NT2/D1 (cell line): Measurements from ENCODE around the gene ALDH3B1.

Source experiments
- YY1 ChIP-seq: IDR thresholded peaks from 2 replicates; pipeline ENCODE4 v1.6.1; 2011; ENCODE audit not compliant: insufficient read length, insufficient read depth
- ZNF274 ChIP-seq: IDR thresholded peaks from 2 replicates; pipeline ENCODE4 v1.6.1; 2011; ENCODE audit warnings: mild to moderate bottlenecking, low read depth, low read length

DNA sequence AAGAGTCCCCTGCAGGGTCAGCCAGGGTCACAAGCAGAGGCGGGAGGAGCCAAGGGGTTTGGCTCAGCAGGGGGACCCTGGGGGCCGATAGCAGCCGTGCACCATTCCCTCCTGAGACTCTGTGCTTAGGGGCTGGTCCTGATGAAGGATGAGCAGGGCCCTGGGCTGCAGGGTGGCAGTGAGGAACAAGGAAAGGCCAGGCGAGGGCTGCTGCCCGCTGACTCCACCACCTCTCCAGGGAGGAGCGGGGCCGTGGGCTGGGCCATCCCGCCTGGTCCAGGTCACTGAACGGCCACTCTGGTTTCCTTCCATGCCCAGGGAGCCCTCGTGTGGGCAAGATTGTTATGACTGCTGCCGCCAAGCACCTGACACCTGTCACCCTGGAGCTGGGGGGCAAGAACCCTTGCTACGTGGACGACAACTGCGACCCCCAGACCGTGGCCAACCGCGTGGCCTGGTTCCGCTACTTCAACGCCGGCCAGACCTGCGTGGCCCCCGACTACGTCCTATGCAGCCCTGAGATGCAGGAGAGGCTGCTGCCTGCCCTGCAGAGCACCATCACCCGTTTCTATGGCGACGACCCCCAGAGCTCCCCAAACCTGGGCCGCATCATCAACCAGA, 11.2 kb downstream of the ALDH3B1 start:
- TF ChIP-seq YY1, result no peak
- no peak for TF ChIP-seq ZNF274
